ENCODE data around the gene EFCAB13.

- TF ChIP-seq CTCF (tag by site-specific recombination; IDR thresholded peaks at IDR 0.05) = no peak
- no peak for TF ChIP-seq ZNF292 (tag by site-specific recombination; IDR thresholded peaks at IDR 0.05; ENCODE audit: borderline replicate concordance, low read depth)
- no peak for TF ChIP-seq ZFP3 (tag by site-specific recombination; IDR thresholded peaks at IDR 0.05; ENCODE audit: low read depth)
Observed at GRCh38 chr17:47276868-47277267, 46.9 kb upstream of the EFCAB13 start.

Measured in HEK293 (cell line).